ENCODE data around the gene GLI2.

DNA sequence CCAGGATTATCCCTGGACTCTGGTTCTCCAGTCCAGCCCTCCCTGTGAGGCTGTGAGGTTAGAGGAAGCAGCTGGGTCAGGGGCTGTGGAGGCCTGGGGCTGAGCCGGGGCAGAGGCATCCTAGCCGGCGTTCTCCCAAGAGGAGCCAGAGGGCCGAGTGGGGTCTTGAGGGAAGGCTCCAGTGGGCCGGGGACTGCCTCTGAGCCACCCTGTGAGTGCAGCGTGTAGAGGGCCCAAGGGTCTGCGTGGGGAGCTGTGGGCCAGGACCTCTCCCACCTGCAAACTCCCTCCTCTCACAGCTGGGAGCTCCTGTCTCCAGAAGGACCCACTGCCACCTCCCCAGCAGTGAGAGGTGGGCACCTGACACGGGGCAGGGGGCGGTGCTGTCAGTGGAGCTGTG, 41.0 kb downstream of the GLI2 start:
- TF ChIP-seq, protein P1, sequence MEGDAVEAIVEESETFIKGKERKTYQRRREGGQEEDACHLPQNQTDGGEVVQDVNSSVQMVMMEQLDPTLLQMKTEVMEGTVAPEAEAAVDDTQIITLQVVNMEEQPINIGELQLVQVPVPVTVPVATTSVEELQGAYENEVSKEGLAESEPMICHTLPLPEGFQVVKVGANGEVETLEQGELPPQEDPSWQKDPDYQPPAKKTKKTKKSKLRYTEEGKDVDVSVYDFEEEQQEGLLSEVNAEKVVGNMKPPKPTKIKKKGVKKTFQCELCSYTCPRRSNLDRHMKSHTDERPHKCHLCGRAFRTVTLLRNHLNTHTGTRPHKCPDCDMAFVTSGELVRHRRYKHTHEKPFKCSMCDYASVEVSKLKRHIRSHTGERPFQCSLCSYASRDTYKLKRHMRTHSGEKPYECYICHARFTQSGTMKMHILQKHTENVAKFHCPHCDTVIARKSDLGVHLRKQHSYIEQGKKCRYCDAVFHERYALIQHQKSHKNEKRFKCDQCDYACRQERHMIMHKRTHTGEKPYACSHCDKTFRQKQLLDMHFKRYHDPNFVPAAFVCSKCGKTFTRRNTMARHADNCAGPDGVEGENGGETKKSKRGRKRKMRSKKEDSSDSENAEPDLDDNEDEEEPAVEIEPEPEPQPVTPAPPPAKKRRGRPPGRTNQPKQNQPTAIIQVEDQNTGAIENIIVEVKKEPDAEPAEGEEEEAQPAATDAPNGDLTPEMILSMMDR (IDR thresholded peaks at IDR 0.05) = no peak
- no peak for TF ChIP-seq POLR2A (IDR thresholded peaks at IDR 0.05)
- no peak for TF ChIP-seq EP300 (IDR thresholded peaks at IDR 0.05)
